ENCODE data around the gene DVL1.

DVL1 gene

DNA sequence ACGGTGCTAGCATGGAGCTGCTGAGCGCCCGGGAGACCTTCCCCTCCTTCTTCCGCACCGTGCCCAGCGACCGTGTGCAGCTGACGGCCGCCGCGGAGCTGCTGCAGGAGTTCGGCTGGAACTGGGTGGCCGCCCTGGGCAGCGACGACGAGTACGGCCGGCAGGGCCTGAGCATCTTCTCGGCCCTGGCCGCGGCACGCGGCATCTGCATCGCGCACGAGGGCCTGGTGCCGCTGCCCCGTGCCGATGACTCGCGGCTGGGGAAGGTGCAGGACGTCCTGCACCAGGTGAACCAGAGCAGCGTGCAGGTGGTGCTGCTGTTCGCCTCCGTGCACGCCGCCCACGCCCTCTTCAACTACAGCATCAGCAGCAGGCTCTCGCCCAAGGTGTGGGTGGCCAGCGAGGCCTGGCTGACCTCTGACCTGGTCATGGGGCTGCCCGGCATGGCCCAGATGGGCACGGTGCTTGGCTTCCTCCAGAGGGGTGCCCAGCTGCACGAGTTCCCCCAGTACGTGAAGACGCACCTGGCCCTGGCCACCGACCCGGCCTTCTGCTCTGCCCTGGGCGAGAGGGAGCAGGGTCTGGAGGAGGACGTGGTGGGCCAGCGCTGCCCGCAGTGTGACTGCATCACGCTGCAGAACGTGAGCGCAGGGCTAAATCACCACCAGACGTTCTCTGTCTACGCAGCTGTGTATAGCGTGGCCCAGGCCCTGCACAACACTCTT is 17.0 kb downstream of the DVL1 start:
- H3K9me3 Mint-ChIP-seq (ENCODE audit: low read depth), result no peaks in the 10 kb centered on the region
- H3K4me1 Mint-ChIP-seq (ENCODE audit: low read depth), result peaks cover 3% of the 10 kb centered on the region
- no peaks in the 10 kb centered on the region for H3K27me3 Mint-ChIP-seq
- no peak overlapping the region for H3K27ac Mint-ChIP-seq
- H3K36me3 Mint-ChIP-seq, result no peaks in the 10 kb centered on the region
- no peak overlapping the region for H3K4me3 Mint-ChIP-seq

DNA sequence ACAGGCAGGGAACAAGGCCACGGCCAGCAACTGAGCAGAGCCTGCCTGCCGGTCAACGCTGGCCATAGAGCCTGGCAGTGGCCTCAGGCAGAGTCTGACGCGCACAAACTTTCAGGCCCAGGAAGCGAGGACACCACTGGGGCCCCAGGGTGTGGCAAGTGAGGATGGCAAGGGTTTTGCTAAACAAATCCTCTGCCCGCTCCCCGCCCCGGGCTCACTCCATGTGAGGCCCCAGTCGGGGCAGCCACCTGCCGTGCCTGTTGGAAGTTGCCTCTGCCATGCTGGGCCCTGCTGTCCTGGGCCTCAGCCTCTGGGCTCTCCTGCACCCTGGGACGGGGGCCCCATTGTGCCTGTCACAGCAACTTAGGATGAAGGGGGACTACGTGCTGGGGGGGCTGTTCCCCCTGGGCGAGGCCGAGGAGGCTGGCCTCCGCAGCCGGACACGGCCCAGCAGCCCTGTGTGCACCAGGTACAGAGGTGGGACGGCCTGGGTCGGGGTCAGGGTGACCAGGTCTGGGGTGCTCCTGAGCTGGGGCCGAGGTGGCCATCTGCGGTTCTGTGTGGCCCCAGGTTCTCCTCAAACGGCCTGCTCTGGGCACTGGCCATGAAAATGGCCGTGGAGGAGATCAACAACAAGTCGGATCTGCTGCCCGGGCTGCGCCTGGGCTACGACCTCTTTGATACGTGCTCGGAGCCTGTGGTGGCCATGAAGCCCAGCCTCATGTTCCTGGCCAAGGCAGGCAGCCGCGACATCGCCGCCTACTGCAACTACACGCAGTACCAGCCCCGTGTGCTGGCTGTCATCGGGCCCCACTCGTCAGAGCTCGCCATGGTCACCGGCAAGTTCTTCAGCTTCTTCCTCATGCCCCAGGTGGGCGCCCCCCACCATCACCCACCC is 17.9 kb downstream of the DVL1 start, which contains the start of gene TAS1R3:
TAS1R3 (plus strand) TSS at position 213 of the 898 bp plus-strand sequence; CDS start at position 279, 66 bp downstream.
- Mint-ChIP-seq H3K4me1 (ENCODE audit: low read depth) (peaks cover 3% of the 10 kb centered on the region), H3K27me3 (no peaks in the 10 kb centered on the region), H3K4me3 (no peak within 1 kb of the TSS), H3K36me3 (no peaks in the 10 kb centered on the region), H3K27ac (no peak within 1 kb of the TSS), H3K9me3 (ENCODE audit: low read depth) (no peaks in the 10 kb centered on the region)

DNA sequence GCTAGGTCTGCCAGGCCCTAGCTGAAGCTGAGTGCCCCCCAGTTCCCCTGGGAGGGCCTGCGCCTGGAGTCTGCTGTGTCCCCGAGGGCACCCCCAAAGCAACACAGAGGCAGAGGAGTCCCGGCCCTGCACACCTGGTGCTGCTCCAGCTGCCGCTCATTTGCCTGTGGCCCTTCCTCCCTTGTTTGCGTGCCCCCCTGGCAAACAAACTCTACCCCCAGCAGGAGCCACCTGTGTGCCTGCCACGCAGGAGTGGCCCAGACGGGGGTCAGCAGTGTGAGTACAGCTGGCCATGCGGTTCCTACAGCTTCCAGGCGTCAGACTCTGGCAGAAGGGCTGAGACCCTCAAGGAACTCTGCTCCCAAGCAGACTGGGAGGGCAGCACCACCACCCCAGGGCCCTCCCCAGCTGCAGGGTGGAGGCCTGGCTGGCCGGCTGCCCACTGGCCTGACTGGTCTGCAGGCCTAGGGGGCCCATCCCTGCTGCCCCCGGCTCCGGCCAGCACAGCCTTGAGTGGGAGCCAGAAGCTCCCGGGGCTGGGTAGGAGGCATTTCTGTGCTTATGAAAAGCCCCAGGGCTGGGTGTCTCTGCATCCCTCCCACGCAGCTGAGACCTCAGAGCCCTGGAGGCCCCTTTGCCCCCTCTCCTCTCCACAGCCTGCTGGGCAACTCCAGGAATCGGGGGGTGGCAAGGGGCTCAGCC is 18.7 kb downstream of the DVL1 start:
- Mint-ChIP-seq H3K4me1 (ENCODE audit: low read depth) (peaks cover 8% of the 10 kb centered on the region), H3K36me3 (no peaks in the 10 kb centered on the region), H3K27ac (no peak overlapping the region), H3K27me3 (no peaks in the 10 kb centered on the region), H3K9me3 (ENCODE audit: low read depth) (no peaks in the 10 kb centered on the region), H3K4me3 (no peak overlapping the region)

DNA sequence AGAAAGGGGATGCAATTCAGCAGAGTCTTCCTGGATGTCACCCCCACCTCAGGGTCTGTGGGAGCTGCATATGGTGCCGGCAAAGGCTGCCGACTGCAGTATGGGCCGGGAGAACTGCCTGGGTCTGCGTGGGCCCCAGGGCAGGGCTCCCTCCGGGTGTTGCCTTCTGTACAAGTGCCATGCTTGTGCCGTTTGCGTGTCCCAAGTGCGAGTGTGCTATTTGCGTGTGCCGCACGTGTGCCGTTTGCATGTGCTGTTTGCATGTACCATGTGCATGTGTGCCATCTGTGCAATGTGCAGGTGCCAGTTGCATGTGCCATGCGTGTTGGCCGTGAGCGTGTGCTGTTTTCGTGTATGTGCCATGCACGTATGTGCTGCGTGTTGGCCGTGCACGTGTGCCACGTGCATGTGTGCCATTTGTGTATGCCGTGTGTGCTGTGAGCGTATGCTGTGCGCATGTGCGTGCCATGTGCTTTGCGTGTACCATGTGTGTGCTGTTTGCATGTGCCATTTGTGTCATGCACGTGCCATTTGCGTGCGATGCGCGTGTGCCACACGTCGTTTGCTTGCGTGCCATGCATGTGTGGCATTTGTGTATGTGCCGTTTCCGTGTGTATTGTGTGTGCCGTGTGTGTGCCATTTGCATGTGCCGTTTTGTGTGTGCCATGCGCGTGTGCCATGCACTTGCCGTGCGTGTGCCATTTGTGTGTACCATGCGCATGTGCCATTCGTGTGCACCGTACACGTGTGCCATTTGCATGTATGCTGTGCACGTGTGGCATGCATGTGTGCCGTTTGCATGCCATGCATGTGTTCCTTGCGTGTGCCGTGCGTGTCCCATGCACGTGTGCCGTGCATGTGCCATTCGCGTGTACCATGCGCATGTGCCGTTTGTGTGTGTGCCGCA is 19.7 kb downstream of the DVL1 start:
- H3K9me3 Mint-ChIP-seq (ENCODE audit: low read depth), result no peaks in the 10 kb centered on the region
- no peaks in the 10 kb centered on the region for H3K27me3 Mint-ChIP-seq
- H3K4me1 Mint-ChIP-seq (ENCODE audit: low read depth), result peaks cover 8% of the 10 kb centered on the region
- H3K27ac Mint-ChIP-seq, result no peak overlapping the region
- H3K36me3 Mint-ChIP-seq, result no peaks in the 10 kb centered on the region
- peak overlapping the region; percentile 53 for H3K4me3 Mint-ChIP-seq

DNA sequence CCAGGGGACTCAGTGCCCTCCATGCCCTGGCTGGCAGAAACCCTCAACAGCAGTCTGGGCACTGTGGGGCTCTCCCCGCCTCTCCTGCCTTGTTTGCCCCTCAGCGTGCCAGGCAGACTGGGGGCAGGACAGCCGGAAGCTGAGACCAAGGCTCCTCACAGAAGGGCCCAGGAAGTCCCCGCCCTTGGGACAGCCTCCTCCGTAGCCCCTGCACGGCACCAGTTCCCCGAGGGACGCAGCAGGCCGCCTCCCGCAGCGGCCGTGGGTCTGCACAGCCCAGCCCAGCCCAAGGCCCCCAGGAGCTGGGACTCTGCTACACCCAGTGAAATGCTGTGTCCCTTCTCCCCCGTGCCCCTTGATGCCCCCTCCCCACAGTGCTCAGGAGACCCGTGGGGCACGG is 21.0 kb downstream of the DVL1 start:
- Mint-ChIP-seq H3K27me3 (no peaks in the 10 kb centered on the region), H3K27ac (no peak overlapping the region), H3K9me3 (ENCODE audit: low read depth) (no peaks in the 10 kb centered on the region), H3K4me1 (ENCODE audit: low read depth) (peaks cover 12% of the 10 kb centered on the region), H3K36me3 (no peaks in the 10 kb centered on the region), H3K4me3 (no peak overlapping the region)

DNA sequence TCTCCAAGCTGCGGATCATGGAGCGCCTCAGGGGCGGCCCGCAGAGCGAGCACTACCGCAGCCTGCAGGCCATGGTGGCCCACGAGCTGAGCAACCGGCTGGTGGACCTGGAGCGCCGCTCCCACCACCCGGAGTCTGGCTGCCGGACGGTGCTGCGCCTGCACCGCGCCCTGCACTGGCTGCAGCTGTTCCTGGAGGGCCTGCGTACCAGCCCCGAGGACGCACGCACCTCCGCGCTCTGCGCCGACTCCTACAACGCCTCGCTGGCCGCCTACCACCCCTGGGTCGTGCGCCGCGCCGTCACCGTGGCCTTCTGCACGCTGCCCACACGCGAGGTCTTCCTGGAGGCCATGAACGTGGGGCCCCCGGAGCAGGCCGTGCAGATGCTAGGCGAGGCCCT is 21.9 kb downstream of the DVL1 start:
- no peaks in the 10 kb centered on the region for H3K36me3 Mint-ChIP-seq
- peaks cover 17% of the 10 kb centered on the region for H3K4me1 Mint-ChIP-seq (ENCODE audit: low read depth)
- no peaks in the 10 kb centered on the region for H3K27me3 Mint-ChIP-seq
- no peak overlapping the region for H3K27ac Mint-ChIP-seq
- H3K9me3 Mint-ChIP-seq (ENCODE audit: low read depth), result no peaks in the 10 kb centered on the region
- no peak overlapping the region for H3K4me3 Mint-ChIP-seq

DNA sequence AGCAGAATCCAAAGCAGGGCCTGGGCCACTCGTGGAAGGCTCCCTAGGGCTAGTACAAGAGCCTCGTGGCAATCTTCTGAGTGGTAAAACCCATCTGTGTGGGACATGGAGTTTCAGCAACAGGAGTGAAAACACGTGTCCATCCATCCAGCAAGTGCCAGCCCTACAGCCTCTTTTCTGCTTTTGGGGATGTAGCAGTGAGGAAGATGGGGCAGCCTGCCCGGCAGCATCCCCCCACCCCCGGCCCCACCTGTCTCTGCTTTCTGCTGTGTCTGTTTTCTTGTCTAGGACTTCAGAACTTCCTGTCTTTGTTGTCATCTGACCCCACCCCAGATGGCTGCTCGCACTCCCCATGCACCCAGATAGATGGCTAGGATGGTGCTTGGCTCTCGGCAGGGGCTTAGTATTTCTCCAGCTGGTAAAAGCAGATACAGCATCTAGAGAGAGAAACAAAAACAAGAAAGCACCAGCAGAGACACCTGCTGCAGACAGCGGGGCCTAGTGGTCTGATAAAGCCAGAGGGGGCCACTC is 23.1 kb downstream of the DVL1 start:
- Mint-ChIP-seq H3K4me3 (peak overlapping the region; percentile 53), H3K4me1 (ENCODE audit: low read depth) (peaks cover 25% of the 10 kb centered on the region), H3K36me3 (no peaks in the 10 kb centered on the region), H3K9me3 (ENCODE audit: low read depth) (no peaks in the 10 kb centered on the region), H3K27me3 (no peaks in the 10 kb centered on the region), H3K27ac (no peak overlapping the region)

DNA sequence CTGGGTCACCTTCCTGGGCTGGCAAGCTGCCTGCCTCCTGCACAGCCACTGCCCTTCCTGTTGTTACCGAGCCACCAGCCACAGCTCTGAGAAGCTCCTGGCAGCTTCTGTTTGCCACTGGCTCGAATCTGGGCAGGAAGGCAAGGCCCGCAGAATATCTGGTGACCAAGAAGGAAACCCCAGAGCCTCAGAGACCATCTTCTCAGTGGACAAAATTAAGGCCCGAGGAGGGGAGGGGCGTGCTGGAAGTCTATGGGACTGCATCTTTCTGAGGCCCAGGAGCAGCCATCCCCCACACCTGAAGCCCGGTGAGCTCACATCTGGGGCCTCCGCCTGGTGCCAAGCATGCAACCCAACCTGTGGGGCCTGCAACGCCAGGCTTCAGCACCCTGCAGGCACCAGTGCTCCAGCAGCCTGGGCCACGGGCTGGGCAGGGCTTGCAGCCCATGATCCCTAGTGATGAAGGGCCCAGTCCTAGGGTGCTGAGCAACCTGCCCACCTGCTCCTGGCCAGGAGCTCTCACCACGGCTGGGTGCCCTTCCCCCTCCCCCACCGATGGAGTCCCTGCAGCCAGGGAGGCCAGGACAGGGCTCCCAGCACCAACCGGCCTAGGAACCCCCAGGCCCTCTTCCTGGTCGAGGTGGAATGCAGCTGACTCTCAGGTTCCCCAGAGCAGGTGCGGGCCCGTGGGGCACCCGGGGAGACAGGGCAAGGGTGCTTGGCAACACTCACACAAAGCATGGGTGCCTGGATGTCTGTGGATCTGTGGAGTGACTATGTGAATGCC is 23.7 kb downstream of the DVL1 start:
- Mint-ChIP-seq H3K4me3 (peak overlapping the region; percentile 74), H3K36me3 (no peaks in the 10 kb centered on the region), H3K27ac (no peak overlapping the region), H3K4me1 (ENCODE audit: low read depth) (peaks cover 25% of the 10 kb centered on the region), H3K27me3 (no peaks in the 10 kb centered on the region), H3K9me3 (ENCODE audit: low read depth) (no peaks in the 10 kb centered on the region)

DNA sequence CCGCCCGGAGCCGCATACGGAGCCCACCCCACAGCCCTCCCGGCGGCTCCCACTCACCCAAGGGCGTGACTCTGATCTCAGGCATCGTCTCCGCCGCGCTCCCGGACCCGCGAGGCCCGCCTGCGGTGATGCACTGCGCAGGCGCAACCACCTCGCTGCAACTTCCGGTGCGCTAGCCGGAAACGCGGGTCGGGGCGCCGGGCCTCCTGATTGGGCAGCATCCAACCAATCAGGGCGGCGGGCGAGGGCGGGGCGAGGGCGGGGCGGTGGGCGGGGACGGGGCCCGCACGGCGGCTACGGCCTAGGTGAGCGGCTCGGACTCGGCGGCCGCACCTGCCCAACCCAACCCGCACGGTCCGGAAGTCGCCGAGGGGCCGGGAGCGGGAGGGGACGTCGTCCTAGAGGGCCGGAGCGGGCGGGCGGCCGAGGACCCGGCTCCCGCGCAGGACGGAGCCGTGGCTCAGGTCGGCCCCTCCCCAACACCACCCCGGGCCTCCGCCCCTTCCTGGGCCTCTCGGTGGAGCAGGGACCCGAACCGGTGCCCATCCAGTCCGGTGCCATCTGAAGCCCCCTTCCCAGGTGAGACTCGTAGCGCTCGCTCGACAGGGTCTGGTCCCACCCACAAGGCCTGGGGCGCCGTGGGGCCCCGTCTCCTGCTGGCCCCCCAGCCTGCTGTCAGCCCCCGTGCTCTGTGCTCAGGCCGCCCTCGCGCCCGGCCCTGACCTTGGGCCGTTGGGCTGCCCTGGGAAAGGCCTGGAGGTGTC is 24.5 kb downstream of the DVL1 start, which contains the start of the genes CPTP and INTS11:
CPTP (plus strand) TSS at position 279 of the 764 bp plus-strand sequence. CDS start 2,109 bp downstream, outside the sequence.
INTS11 (minus strand) TSS at position 137 of the 764 bp plus-strand sequence; CDS start at position 85, 52 bp downstream.
- no peaks in the 10 kb centered on the region for H3K36me3 Mint-ChIP-seq
- peak within 1 kb of the TSS; percentile 95 for H3K4me3 Mint-ChIP-seq
- peaks cover 25% of the 10 kb centered on the region for H3K4me1 Mint-ChIP-seq (ENCODE audit: low read depth)
- H3K27me3 Mint-ChIP-seq, result no peaks in the 10 kb centered on the region
- no peaks in the 10 kb centered on the region for H3K9me3 Mint-ChIP-seq (ENCODE audit: low read depth)
- peak within 1 kb of the TSS; percentile 88 for H3K27ac Mint-ChIP-seq

DNA sequence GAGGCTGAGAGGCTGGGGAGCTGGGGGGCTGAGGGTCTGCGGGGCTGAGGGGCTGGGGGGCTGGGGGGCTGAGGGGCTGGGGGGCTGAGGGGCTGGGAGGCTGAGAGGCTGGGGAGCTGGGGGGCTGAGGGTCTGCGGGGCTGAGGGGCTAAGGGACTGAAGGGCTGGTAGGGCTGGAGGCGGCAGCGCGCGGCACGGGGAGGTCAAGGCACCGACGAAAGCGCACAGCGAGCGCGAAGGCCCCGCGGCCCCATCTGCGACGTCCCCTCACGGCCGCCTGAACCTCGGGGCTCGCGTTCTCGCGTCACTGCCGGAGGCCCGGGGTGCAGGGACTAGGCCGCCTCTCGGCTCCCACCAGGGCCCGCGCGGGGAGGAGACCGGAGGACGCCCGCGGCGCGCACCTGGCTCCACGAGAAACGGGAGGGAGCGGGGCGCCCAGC is 25.1 kb downstream of the DVL1 start:
- no peaks in the 10 kb centered on the region for H3K36me3 Mint-ChIP-seq
- H3K4me3 Mint-ChIP-seq, result peak overlapping the region; percentile 53
- no peak overlapping the region for H3K27ac Mint-ChIP-seq
- peaks cover 24% of the 10 kb centered on the region for H3K4me1 Mint-ChIP-seq (ENCODE audit: low read depth)
- no peaks in the 10 kb centered on the region for H3K27me3 Mint-ChIP-seq
- H3K9me3 Mint-ChIP-seq (ENCODE audit: low read depth), result no peaks in the 10 kb centered on the region

DNA sequence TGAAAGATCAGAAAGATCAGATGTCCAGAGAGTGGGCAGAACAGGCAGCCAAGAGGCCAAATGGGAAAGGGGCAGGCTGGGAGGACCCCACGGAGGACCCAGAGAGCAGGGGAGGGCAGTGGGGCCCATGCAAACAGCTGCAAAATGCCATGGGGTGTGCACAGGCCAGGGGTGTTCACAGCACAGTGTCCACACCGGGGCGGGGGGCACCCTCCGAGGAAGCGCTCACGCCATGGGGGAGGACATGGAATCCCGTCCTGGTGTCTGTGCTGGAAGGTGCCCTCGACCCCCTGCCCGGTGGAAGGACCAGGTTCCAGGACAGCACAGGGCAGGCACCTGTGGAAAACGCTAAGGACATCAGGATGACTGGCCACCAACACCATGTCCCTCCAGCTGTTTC is 26.3 kb downstream of the DVL1 start:
- Mint-ChIP-seq H3K36me3 (no peaks in the 10 kb centered on the region), H3K4me3 (peak overlapping the region; percentile 95), H3K4me1 (ENCODE audit: low read depth) (peaks cover 24% of the 10 kb centered on the region), H3K9me3 (ENCODE audit: low read depth) (no peaks in the 10 kb centered on the region), H3K27ac (no peak overlapping the region), H3K27me3 (no peaks in the 10 kb centered on the region)

DNA sequence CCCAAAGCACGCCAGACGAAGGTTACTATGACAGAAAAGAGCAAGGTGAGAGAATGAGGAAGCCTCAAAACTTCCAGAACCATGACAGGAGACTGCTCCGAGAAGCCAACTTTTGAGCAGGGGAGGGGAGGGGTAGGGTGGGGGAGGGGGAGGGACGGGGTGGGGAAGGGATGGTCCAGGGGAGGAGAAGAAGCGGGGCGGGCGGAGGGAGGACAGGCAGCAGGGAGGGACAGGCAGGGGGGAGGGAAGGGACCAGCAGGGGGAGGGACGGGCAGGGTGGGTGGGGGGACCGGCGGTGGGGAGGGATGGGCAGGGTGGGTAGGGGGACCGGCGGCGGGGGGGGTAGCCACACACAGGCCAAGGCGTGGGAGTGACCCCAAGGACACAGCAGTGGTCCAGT is 26.8 kb downstream of the DVL1 start:
- Mint-ChIP-seq H3K27me3 (no peaks in the 10 kb centered on the region), H3K9me3 (ENCODE audit: low read depth) (no peaks in the 10 kb centered on the region), H3K4me3 (peak overlapping the region; percentile 95), H3K4me1 (ENCODE audit: low read depth) (peaks cover 24% of the 10 kb centered on the region), H3K36me3 (no peaks in the 10 kb centered on the region), H3K27ac (peak overlapping the region; percentile 81)
